Stimulated activated CD8-positive, alpha-beta memory T cell treated with anti-CD3 and anti-CD28 coated beads, Interleukin-15, amount 100 ng/mL, for 4 hours (primary cell): ENCODE results near the gene MVB12A.
A peak's percentile ranks its signal among the peaks of the same experiment; 100 is the strongest.

Experiments
- DNase-seq, 2 donors: peaks; one replicate each; pipeline ENCODE4 v3.0.0-alpha.2; 2020; ENCODE audit warnings: low read depth in 2 of 2

Gene MVB12A

GRCh38 chr19:17419621-17420474 is at the start of gene MVB12A:
MVB12A (plus strand) TSS chr19:17420047; CDS start chr19:17420136, 89 bp downstream.
- DNase-seq = peak; percentile 91 to 93

GRCh38 chr19:17376935-17377600 is 42.8 kb upstream of the MVB12A start, which contains the start of gene PLVAP:
PLVAP (minus strand) TSS chr19:17377342; CDS start chr19:17377288, 54 bp downstream.
- no peak for DNase-seq

GRCh38 chr19:17378271-17378670 is 41.6 kb upstream of the MVB12A start:
- DNase-seq = no peak

- DNase-seq = no peak
Observed at GRCh38 chr19:17379221-17379631, 40.6 kb upstream of the MVB12A start.

GRCh38 chr19:17380426-17381138 is 39.3 kb upstream of the MVB12A start:
- no peak for DNase-seq

GRCh38 chr19:17385878-17386611 is 33.8 kb upstream of the MVB12A start:
- no peak for DNase-seq

- DNase-seq = no peak
Observed at GRCh38 chr19:17389288-17389687, 30.6 kb upstream of the MVB12A start.

- DNase-seq = no peak
Observed at GRCh38 chr19:17389957-17390664, 29.7 kb upstream of the MVB12A start.

- peak; percentile 69 to 70 for DNase-seq
Observed at GRCh38 chr19:17390665-17391370, 29.0 kb upstream of the MVB12A start.

- no peak for DNase-seq
Observed at GRCh38 chr19:17391371-17392151, 28.3 kb upstream of the MVB12A start.

GRCh38 chr19:17393002-17393401 is 26.8 kb upstream of the MVB12A start:
- no peak for DNase-seq

- DNase-seq = no peak
Observed at GRCh38 chr19:17393914-17394313, 25.9 kb upstream of the MVB12A start, which contains the start of gene CCDC194. CCDC194 (minus strand) TSS chr19:17394196; CDS start chr19:17394158, 38 bp downstream.

- DNase-seq = peak in 1 of 2 donors; percentile 37
Observed at GRCh38 chr19:17394891-17395415, 24.9 kb upstream of the MVB12A start.

- DNase-seq = no peak
Observed at GRCh38 chr19:17398902-17399527, 20.8 kb upstream of the MVB12A start.

- DNase-seq = no peak
Observed at GRCh38 chr19:17401628-17402027, 18.2 kb upstream of the MVB12A start.

- no peak for DNase-seq
Observed at GRCh38 chr19:17402982-17403855, 16.6 kb upstream of the MVB12A start.

GRCh38 chr19:17404015-17404414 is 15.8 kb upstream of the MVB12A start:
- no peak for DNase-seq
